AG09309 (cell line): ENCODE measurements around the gene RAB11FIP2.

ENCODE experiments used
- DNase-seq: peaks from one replicate; pipeline ENCODE4 v3.0.0-alpha.2; 2010; ENCODE audit warnings: low read depth
- H3K4me3 ChIP-seq: 2 replicates; pipeline ENCODE4 v1.5.1; 2011; ENCODE audit warnings: mild to moderate bottlenecking, low read depth, low read length, moderate library complexity; ENCODE audit not compliant: control insufficient read depth
- TF ChIP-seq, protein P1 (sequence below): IDR thresholded peaks from 2 replicates; pipeline ENCODE4 v1.5.1; 2011; ENCODE audit warnings: mild to moderate bottlenecking, low read depth, low read length, inconsistent platforms; ENCODE audit not compliant: insufficient read depth, control insufficient read depth; ENCODE audit errors: missing control alignments

Gene RAB11FIP2

DNA sequence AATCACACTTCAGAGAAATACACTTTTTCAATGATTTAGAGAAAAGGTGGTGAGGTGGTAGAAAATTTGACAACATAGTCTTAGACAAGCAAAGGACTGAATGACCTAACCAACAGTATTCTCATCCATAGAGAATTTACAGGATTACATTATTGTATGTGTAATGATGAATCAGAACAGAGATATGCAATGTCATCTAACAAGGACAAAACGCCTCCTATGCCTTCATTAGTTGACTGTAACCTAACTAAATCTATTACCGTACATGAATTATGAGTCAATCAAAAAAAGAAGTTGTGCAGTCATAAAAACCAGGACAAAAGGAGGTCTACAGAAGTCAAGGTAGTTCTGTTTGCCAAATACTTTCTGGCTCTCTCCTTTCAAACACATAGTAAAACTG, 66.5 kb downstream of the RAB11FIP2 start:
- H3K4me3 ChIP-seq: no peak overlapping the region
- TF ChIP-seq, protein P1, sequence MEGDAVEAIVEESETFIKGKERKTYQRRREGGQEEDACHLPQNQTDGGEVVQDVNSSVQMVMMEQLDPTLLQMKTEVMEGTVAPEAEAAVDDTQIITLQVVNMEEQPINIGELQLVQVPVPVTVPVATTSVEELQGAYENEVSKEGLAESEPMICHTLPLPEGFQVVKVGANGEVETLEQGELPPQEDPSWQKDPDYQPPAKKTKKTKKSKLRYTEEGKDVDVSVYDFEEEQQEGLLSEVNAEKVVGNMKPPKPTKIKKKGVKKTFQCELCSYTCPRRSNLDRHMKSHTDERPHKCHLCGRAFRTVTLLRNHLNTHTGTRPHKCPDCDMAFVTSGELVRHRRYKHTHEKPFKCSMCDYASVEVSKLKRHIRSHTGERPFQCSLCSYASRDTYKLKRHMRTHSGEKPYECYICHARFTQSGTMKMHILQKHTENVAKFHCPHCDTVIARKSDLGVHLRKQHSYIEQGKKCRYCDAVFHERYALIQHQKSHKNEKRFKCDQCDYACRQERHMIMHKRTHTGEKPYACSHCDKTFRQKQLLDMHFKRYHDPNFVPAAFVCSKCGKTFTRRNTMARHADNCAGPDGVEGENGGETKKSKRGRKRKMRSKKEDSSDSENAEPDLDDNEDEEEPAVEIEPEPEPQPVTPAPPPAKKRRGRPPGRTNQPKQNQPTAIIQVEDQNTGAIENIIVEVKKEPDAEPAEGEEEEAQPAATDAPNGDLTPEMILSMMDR: no peak
- DNase-seq: peak; percentile 46

DNA sequence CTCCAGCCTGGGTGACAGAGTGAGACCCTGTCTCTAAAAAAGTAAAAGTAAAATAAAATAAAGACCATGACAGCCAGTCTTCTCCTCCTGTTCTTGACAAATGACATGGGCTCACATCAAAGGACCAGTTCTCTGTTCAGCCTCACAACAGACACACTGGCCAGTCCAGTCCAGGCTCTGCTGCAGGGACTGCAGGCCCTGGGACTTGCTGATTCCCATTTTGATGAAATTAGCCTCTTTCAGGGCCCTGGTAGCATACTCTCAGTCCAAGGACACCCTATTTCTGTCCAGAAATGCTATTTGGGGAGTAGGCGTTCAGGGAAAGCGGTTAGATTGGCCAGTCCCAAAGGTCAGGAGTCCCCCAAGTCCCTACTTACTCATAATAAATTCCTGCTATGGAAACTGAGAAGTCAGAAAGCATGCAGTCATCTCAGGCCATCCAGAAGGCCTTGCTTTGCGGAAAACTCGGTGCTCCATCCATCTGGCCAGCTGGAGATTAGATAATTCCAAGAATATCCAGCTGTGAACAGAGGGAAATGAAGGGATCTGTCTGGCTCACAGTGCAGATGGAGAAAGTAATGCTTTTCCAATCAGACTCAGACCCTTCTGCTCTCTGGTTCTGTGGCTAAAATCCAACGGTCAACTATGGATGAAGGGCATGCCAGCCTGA, 74.4 kb downstream of the RAB11FIP2 start:
- TF ChIP-seq, protein P1: no peak
- no peak overlapping the region for H3K4me3 ChIP-seq
- DNase-seq: no peak

DNA sequence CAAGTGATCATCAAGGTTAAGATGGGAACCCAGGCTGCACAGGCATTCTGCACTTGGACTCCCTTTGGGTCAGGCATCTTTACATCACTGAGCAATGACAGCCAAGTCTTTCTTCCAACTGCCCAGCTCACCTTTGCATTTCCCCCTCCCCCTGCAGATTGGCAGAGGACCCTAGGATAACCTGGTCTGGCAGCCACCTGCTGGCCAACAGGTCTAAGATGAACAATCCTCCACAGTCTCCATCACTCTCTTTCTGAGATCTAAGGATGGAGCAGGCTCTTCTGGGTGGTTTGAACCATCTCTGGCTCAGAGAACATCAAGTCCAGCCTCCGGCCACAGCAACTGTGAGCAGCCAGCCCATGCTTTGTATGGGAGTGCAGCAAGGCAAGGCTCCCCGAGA, 75.8 kb downstream of the RAB11FIP2 start:
- no peak for DNase-seq
- no peak overlapping the region for H3K4me3 ChIP-seq
- TF ChIP-seq, protein P1: no peak

DNA sequence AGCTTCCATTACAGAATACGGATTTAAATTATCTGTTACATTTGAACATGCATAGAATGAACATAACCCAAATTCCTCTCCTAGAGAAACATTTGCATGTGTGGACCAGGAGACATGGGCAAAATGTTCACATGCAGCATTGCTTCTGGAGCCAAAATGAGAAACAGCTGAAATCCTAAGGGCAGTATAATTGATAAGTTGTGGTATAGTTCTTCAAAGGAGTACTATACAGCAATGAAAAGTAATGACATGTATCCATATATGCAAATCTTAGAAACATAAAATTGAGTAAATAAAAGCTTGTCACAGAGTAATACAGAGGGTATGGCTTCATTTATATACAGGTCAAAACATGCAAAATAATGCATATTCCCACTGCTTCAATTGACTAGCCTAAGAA, 77.1 kb downstream of the RAB11FIP2 start:
- DNase-seq: no peak
- TF ChIP-seq, protein P1: no peak

DNA sequence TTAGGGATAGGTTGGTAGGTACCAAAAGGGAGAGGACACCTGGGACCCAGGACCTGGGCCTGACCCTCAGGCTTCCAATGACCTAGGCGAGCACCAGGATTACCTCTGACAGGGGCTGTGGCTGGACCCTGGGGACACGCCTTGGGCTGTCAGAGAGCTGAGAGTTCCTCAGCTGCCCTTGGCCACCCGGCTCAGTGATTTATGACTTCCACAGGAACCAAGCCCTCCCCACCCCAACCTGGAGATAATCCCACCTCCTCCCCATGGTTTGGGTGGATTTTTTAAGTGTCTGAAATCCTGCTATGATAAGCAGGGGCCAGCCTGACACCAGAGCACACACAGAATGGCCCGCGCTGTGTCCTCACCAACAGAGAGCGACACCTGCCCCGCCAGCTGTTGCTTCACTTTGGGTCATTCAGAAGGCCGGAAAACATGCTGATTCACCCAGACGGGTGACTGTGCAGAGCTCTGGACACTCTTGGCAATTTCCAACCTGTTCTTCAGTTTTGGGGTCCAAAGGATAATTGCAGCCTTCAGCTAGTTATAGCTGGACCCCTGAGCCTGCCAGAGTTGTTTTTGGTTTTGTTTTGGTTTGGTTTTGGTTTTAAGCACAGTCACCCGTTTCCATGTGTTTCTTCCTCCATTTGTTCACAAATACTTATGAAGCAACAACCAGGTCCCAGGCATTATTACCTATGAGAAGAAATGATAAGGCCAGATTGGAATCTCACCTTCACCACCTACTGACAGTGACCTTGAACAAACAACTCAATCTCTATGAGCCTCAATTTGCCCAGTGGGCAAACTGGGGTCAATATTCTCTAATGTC, 78.2 kb downstream of the RAB11FIP2 start:
- no peak overlapping the region for H3K4me3 ChIP-seq
- TF ChIP-seq, protein P1: no peak
- no peak for DNase-seq

More for the DNA sequence above, 77.1 kb downstream of the RAB11FIP2 start:
- H3K4me3 ChIP-seq: no peak overlapping the region

DNA sequence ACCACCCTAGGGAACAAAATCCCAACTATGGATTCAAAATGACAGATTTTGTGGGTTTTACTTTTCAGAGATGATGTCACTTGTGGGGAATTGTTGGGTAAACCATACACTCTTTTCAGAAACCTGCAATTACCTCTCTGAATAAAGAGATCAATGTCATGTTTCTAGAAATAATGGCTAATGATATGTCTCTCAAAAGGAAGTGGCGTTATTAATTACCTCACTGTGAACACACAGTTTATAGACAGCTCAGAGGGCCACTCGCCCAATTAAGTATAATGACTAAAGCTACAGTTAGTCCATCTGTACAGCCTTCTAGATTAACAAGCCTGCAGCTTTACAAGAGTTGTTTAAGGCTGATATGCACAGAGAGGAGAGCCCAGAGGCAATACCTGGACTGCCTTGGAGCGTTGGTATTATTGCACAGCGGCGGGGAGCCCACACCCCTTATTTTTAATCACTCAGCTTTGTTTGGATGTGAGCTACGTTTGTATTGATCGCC, 79.5 kb downstream of the RAB11FIP2 start:
- TF ChIP-seq, protein P1: no peak
- no peak for DNase-seq
- no peak overlapping the region for H3K4me3 ChIP-seq
